GM08714 (cell line): Measurements from ENCODE around the gene COL7A1.

Experiments
- H3K4me3 ChIP-seq: fragments of 200-500 bp; sonication (Bioruptor generic); 2 replicates; pipeline ENCODE4 v1.5.1; 2014; ENCODE audit warnings: mild to moderate bottlenecking, low read length, inconsistent platforms
- ZNF274 ChIP-seq: IDR thresholded peaks from 2 replicates; pipeline ENCODE4 v1.6.1; 2012; ENCODE audit warnings: mild to moderate bottlenecking, low read depth, low read length

Gene COL7A1

DNA sequence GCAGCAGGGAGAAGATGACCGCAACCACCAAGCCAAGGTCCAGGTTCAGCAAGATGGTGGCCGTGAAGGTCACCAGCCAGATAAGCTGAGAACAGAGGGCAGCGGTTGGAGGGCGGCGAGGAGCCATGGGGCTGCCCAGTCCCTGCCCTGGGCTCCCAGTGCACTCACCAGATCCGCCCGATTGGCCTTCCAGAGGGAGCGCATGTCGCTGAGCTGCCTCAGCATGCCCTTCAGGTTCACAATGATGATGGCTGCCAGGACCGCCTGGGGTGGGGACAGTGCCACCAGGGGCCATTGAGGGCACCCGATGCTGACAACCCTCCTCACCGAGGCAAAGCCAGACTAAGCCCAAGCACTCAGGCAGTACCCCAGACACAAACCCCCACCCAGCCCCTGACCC is 34.8 kb upstream of the COL7A1 start:
- no peak overlapping the region for H3K4me3 ChIP-seq
- no peak for TF ChIP-seq ZNF274

GRCh38 chr3:48628277-48629017 is 33.3 kb upstream of the COL7A1 start:
- no peak overlapping the region for H3K4me3 ChIP-seq
- no peak for TF ChIP-seq ZNF274

- TF ChIP-seq ZNF274: no peak
- no peak overlapping the region for H3K4me3 ChIP-seq
Observed at GRCh38 chr3:48625600-48625999, 30.5 kb upstream of the COL7A1 start.

- no peak for TF ChIP-seq ZNF274
Observed at GRCh38 chr3:48624767-48625166, 29.6 kb upstream of the COL7A1 start.

GRCh38 chr3:48623851-48624547 is 28.9 kb upstream of the COL7A1 start:
- TF ChIP-seq ZNF274: no peak
- H3K4me3 ChIP-seq: no peak overlapping the region

More at GRCh38 chr3:48624767-48625166, 29.6 kb upstream of the COL7A1 start:
- no peak overlapping the region for H3K4me3 ChIP-seq

DNA sequence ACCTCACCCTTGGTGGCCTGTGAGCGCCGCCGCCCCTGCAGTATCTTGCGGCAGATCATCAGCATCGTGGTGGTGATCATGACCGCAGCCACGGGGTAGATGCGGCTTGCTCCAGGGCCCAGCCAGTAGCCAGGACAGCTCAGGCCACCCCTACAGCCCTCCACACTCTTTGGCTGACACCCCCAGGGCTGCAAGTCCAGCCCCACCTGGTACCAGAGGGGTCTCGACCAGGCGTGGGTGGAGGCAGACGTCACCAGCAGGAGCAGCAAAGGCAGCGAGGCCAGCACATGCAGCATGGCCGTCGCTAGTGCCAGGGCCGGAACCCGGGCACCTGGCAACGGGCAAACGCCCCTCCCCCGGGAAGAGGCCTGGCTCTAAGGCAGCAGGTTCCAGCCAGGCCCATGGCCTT is 26.3 kb upstream of the COL7A1 start, which contains the start of gene TMEM89:
TSS of gene TMEM89 (minus strand) at position 309 of the 409 bp plus-strand sequence. CDS start at position 296, 13 bp downstream.
- no peak for TF ChIP-seq ZNF274
- no peak within 1 kb of the TSS for H3K4me3 ChIP-seq

- no peak overlapping the region for H3K4me3 ChIP-seq
- no peak for TF ChIP-seq ZNF274
Observed at GRCh38 chr3:48619541-48620524, 24.7 kb upstream of the COL7A1 start.

DNA sequence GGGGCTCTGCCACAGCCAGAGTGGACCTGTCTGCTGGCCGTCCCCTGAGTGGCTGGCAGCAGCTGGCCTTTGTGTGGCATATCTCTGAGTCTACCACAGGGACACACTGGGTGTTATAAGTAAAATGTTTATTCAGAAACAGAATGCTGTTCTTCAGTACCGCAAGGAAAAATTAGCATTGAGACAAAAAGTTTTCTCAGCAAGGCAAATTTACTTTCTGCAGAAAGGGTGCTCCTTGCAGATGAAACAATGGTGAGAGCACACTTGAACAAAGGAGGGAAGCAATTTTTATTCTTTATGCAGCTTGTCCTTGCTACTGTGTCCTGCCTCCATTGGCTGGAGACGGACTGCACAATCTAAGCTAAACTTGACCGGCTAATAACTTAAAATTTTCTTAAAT is 22.4 kb upstream of the COL7A1 start:
- TF ChIP-seq ZNF274: no peak
- H3K4me3 ChIP-seq: no peak overlapping the region

DNA sequence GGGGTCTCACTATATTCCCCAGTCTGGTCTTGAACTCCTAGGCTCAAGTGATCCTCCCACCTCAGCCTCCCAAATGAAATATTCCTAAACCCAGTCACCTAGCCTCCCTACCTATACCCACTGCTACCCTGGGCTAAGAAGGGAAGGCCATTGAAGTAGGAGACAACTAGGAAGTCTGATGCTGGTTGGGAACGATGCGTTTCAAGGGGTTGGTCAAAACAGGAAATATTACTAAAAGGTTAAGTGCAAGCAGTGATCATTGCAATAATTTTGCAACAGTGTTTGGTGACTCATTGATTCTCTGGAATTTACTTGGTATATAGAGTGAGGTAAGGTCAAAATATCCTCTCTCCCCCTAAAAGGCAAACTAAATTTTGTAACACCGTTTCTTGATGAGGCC is 18.9 kb upstream of the COL7A1 start:
- no peak for TF ChIP-seq ZNF274
- H3K4me3 ChIP-seq: no peak overlapping the region

- no peak overlapping the region for H3K4me3 ChIP-seq
- no peak for TF ChIP-seq ZNF274
Observed at GRCh38 chr3:48612309-48612708, 17.2 kb upstream of the COL7A1 start.

DNA sequence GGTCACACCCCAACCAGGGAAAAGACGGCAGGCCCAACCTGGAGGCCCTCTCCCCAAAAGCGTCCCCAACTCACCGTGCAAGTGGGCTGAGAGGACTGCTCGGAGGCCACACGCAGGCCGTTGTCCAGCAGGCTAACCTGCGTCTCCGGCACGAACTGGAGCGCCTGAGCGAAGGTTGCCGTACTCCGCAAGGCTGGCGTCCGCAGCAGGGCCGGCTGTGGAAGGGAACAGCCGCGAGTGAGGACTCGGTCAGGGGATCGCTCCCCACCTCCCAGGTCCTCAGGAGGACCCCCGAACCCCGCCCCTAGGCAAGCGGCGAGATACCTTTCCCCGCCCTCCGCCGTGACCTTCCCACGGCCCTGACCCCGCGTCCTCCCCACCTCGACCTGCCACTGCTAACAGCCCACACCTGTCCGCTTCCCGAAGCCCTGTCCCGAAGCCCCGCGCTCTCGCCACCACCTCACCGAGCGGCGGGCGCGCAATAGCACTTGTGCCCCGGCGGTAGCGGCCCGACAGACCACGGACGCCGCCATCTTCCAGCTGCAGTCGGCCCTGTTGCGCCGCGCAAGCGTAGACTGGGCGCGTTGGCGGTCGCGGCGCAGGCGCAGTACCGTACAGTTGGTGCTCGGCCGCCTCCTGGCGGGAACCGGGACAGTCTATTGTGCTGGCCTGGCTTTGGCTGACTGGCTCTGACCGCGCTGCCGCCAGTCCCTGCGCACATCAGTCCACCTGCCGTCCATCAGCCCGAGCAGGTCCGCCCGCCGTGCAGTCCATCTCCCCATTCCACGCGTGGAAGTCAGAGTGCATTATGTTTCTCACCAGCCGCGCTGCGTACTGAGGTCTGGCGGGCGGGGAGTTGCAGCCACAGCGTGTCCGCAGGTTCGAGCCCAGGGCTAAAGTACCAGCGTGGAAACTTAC is 14.2 kb upstream of the COL7A1 start, which contains the start of gene UQCRC1:
TSS of gene UQCRC1 (minus strand) at position 559 of the 918 bp plus-strand sequence. CDS start at position 533, 26 bp downstream.
- no peak for TF ChIP-seq ZNF274
- H3K4me3 ChIP-seq: peak within 1 kb of the TSS; percentile 68

DNA sequence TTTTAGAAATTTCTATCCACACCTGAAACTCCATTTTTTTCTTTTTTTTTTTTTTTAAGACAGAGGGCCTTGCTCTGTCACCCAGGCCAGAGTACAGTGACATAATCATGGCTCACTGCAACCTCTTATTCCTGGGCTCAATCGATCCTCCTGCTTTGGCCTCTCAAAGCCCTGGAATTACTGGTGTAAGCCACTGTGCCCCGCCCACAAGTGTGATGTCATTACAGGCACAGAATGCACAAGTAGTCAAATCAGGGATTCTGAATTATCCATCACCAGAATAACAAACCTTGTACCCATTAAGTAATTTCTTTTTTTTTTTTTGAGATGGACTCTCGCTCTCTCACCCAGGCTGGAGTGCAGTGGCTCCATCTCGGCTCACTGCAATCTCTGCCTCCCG is 12.4 kb upstream of the COL7A1 start:
- no peak overlapping the region for H3K4me3 ChIP-seq
- no peak for TF ChIP-seq ZNF274

DNA sequence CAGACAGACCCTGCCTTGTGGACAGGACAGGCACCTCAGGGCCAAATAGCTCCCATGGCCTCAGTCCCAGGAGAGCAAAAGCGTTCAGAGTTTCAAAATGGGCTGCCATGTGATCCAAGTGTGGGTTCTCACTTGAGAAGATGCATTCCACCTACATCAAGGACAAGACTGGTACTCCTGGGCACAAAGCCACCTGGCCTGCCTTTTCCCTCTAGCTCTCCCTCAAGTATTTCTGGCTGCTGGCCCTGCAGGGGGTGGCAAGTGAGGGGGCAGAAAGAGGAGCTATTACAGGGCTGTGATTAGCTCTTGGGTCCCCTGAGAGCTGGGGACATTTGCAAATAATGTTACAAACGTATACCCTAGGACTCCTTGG is 6.5 kb upstream of the COL7A1 start:
- TF ChIP-seq ZNF274: no peak
- H3K4me3 ChIP-seq: no peak overlapping the region
